Heart left ventricle (tissue), 13 donors: ENCODE measurements around the gene SDHB.

ENCODE experiments used
- POLR2A ChIP-seq, 2 donors: fragments of 450-650 bp; IDR thresholded peaks; one replicate each; pipeline ENCODE4 v1.6.1; 2017; ENCODE audit warnings: antibody characterized with exemption in 2 of 2, mild to moderate bottlenecking in 2 of 2, moderate library complexity in 2 of 2
- TF ChIP-seq, protein P1 (sequence below), 12 donors: fragments of 200-600 bp; sonication (generic) in 4 of 12; IDR thresholded peaks; one replicate each; pipeline versions ENCODE4 v1.5.0 to v1.8.0; 2018 to 2022; ENCODE audit warnings: antibody characterized with exemption in 12 of 12, mild to moderate bottlenecking in 5 of 12
- donor health status: ischemic (EF 13 %, LVEDD 7.1; RV severe dilation, severe dysfunction).
- donor health status: DM: no; HTN: yes; CAD: no.
- donor health status: DM: no; HTN: no; CAD: no.
- donor health status: ischemic (EF 25% LVEDD 6.9; RV normal size, moderate dysfunction).
- donor health status: ischemic (EF 25% LVEDD 5.7; RV mildly dilated, moderate dysfunction).
- donor health status: ischemic (EF 35%, LVEDD 5.7; RV mildly dilated, moderate dysfunction).
- donor health status: nonischemic (EF 11% LVEDD 7.7; RV severe dilation, severe dysfunction).
- donor health status: DM: yes; HTN: yes; CAD: no.
- donor health status: PGD.
- donor health status: ischemic (EF 29% LVEDD 5.4; RV normal size, mild dysfunction).
- donor health status: nonischemic (EF 23%, LVEDD 6.1; RV moderate dilation, normal function).

DNA sequence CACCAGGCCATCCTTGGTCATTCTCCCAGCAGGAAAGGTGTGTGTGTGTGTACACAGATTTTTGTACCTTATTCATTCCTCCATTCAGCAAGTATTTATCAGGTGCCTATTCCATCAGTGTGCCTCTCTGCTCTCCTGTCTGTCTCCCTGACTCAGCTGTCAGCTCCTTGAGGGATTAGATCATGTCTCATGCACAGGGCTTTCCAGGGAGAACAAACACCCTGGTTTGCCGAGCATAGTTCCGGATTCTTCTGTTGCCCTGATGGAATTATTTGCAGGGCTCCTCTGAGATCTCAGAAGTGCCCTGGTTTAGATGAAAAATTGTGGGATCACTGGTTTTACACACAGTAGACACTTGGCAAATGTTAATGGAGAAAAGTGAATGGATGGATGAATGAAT lies 8.1 kb upstream of the SDHB start:
- TF ChIP-seq, protein P1, sequence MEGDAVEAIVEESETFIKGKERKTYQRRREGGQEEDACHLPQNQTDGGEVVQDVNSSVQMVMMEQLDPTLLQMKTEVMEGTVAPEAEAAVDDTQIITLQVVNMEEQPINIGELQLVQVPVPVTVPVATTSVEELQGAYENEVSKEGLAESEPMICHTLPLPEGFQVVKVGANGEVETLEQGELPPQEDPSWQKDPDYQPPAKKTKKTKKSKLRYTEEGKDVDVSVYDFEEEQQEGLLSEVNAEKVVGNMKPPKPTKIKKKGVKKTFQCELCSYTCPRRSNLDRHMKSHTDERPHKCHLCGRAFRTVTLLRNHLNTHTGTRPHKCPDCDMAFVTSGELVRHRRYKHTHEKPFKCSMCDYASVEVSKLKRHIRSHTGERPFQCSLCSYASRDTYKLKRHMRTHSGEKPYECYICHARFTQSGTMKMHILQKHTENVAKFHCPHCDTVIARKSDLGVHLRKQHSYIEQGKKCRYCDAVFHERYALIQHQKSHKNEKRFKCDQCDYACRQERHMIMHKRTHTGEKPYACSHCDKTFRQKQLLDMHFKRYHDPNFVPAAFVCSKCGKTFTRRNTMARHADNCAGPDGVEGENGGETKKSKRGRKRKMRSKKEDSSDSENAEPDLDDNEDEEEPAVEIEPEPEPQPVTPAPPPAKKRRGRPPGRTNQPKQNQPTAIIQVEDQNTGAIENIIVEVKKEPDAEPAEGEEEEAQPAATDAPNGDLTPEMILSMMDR (IDR thresholded peaks at IDR 0.05), result no peak
- TF ChIP-seq POLR2A (IDR thresholded peaks at IDR 0.05), result no peak
